Mucosa of stomach (tissue), 1 donor: Measurements from ENCODE around the gene MACROD2.
"Not testable (repeated sequence)": the region's sequence is repeated elsewhere in the genome, so short reads cannot be mapped to it uniquely, and the experiment has no call there.

ENCODE experiments used
- H3K27me3 ChIP-seq: one replicate; pipeline ENCODE4 v1.7.0; 2013; ENCODE audit warnings: mild to moderate bottlenecking, low read length; ENCODE audit not compliant: control insufficient read depth, insufficient read depth
- H3K36me3 ChIP-seq: one replicate; pipeline ENCODE4 v1.7.0; 2013; ENCODE audit warnings: low read length; ENCODE audit not compliant: control insufficient read depth, insufficient read depth
- H3K4me1 ChIP-seq: one replicate; pipeline ENCODE4 v1.7.0; 2013; ENCODE audit warnings: mild to moderate bottlenecking, low read length; ENCODE audit not compliant: control insufficient read depth, insufficient read depth
- H3K4me3 ChIP-seq: one replicate; pipeline ENCODE4 v1.7.0; 2013; ENCODE audit warnings: low read length
- H3K9ac ChIP-seq: one replicate; pipeline ENCODE4 v1.7.0; 2013; ENCODE audit warnings: mild to moderate bottlenecking, low read length, moderate library complexity
- H3K9me3 ChIP-seq: one replicate; pipeline ENCODE4 v1.7.0; 2013; ENCODE audit warnings: mild to moderate bottlenecking, low read length, moderate library complexity; ENCODE audit not compliant: control insufficient read depth
- donor health status: Pancreatic carcinoma.

Gene MACROD2

GRCh38 chr20:14963262-14963663 is 967.9 kb downstream of the MACROD2 start:
- Histone ChIP-seq H3K27me3 (no peaks in the 10 kb centered on the region), H3K4me1 (no peaks in the 10 kb centered on the region), H3K9ac (no peak overlapping the region), H3K4me3 (no peak overlapping the region), H3K9me3 (no peaks in the 10 kb centered on the region), H3K36me3 (no peaks in the 10 kb centered on the region)

- Histone ChIP-seq H3K9ac (no peak overlapping the region), H3K4me3 (no peak overlapping the region), H3K36me3 (no peaks in the 10 kb centered on the region), H3K4me1 (no peaks in the 10 kb centered on the region), H3K9me3 (no peaks in the 10 kb centered on the region), H3K27me3 (no peaks in the 10 kb centered on the region)
Measured at GRCh38 chr20:14966203-14966602, 970.9 kb downstream of the MACROD2 start.

DNA sequence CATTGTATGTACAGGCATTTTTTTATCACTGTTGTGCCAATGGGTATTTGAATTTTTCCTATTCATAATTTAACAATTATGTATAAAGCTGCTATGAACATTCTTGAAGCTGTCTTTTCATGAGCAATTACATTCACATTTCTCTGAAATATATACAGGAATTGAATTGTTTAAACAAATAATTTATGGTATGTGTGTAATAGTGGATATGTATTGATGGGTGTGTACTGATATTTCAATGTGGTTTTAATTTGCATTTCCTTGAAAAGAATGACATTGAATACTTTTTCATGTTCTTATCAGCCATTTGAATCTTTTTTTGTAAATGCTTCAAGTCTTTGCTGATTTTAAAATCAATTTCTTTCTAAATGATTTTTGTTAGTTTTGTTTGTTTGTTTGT is 971.5 kb downstream of the MACROD2 start:
- no peaks in the 10 kb centered on the region for H3K4me1 ChIP-seq
- no peak overlapping the region for H3K9ac ChIP-seq

DNA sequence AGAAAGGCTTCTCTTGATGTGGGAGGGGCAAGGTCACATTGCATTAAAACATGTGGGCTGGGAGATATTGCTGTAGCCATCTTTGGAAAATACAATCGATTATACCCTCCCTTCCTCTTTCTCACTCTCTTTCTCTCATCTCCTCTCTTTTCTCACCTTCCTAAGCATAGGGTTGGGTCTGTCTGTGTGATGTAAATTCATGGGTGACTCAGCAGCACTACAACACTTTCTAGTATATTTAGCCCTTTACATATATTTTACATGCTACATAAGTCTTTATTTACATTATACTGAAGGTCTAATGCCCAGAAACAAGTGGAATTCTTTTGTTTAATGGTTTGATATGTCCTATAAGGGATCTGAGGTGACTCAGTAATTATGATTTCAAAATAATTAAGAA is 976.9 kb downstream of the MACROD2 start:
- Histone ChIP-seq H3K36me3 (no peaks in the 10 kb centered on the region), H3K4me3 (no peak overlapping the region), H3K27me3 (no peaks in the 10 kb centered on the region), H3K9ac (no peak overlapping the region), H3K4me1 (no peaks in the 10 kb centered on the region), H3K9me3 (no peaks in the 10 kb centered on the region)

More for the DNA sequence above, 971.5 kb downstream of the MACROD2 start:
- Histone ChIP-seq H3K9me3 (no peaks in the 10 kb centered on the region), H3K4me3 (no peak overlapping the region), H3K27me3 (no peaks in the 10 kb centered on the region), H3K36me3 (no peaks in the 10 kb centered on the region)

DNA sequence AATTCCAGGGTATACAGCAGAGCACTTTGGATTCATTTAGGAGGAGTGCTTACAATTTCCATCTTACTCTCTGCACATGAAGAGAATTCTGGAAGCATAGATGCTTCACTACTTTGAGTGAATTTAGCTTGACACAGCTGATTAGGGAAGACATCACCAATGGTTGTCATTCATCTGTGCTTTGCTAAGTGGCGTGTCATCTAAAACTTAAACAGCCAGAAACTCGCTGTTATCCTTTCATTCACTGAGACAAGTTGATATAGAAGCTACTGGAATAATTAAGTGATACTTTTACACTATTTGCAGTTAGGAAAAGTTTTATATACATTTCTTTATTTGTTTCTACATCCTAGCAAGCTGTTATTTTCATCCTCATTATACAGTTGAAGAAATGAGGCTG is 977.4 kb downstream of the MACROD2 start:
- no peak overlapping the region for H3K4me3 ChIP-seq
- no peaks in the 10 kb centered on the region for H3K4me1 ChIP-seq
- no peaks in the 10 kb centered on the region for H3K36me3 ChIP-seq
- H3K9me3 ChIP-seq: no peaks in the 10 kb centered on the region
- no peaks in the 10 kb centered on the region for H3K27me3 ChIP-seq
- H3K9ac ChIP-seq: no peak overlapping the region

DNA sequence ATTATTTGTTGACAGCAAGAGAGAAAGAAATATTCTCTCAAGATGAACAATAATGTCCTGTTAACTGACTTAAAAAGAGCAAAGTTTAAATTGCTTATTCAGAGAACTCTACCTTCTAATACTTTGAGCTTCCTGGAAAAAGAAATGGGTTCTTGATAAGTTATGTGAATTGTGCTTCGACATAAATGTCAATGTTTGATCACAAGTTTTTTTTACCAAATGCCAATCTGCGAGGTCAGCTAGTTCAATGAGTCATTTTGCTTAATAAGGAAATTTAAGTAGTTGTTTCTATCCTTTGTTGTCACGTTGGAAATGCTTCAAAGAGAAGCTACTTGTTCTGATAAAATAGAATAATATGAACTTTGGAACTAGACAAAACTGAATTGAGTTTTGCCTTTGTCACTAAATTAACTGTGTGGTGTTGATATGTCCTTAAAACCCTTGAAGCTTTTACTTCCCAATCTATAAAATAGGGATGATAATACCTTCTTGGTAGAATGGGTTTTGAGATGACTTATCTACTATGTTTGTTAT is 984.2 kb downstream of the MACROD2 start:
- H3K4me3 ChIP-seq: no peak overlapping the region
- H3K9ac ChIP-seq: no peak overlapping the region
- no peaks in the 10 kb centered on the region for H3K9me3 ChIP-seq
- H3K27me3 ChIP-seq: no peaks in the 10 kb centered on the region
- no peaks in the 10 kb centered on the region for H3K36me3 ChIP-seq
- H3K4me1 ChIP-seq: peaks cover 4% of the 10 kb centered on the region

DNA sequence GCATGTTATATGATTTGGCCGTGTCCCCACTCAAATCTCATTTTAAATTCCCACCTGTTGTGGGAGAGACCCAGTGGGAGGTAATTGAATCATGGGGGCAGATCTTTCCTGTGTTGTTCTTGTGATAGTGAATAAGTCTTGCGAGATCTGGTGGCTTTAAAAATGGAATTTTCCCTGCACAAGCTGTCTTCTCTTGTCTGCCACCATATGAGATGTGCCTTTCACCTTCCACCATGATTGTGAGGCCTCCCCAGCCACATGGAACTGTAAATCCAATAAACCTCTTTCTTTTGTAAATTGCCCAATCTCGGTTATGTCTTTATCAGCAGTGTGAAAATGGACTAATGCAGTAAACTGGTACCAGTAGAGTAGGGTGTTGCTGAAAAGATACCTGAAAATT is 986.2 kb downstream of the MACROD2 start:
- not testable (repeated sequence) for H3K9ac ChIP-seq, H3K36me3 ChIP-seq, H3K4me3 ChIP-seq, H3K27me3 ChIP-seq, H3K9me3 ChIP-seq
- H3K4me1 ChIP-seq: peaks cover 14% of the 10 kb centered on the region

DNA sequence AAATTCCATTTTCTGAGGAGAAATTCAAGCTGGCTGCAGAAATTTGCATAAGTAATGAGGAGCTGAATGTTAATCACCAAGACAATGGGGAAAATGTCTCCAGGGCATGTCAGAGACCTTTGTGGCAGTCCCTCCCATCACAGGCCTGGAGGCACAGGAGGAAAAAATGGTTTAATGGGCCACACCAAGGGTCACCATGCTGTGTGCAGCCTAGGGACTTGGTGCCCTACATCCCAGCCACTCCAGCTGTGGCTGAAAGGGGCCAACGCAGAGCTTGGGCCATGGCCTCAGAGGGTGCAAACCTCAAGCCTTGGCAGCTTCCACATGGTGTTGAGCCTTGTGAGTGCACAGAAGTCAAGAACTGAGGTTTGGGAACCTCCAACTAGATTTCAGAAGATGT is 987.0 kb downstream of the MACROD2 start:
- not testable (repeated sequence) for H3K27me3 ChIP-seq, H3K9ac ChIP-seq, H3K36me3 ChIP-seq, H3K9me3 ChIP-seq, H3K4me3 ChIP-seq
- H3K4me1 ChIP-seq: peaks cover 14% of the 10 kb centered on the region

DNA sequence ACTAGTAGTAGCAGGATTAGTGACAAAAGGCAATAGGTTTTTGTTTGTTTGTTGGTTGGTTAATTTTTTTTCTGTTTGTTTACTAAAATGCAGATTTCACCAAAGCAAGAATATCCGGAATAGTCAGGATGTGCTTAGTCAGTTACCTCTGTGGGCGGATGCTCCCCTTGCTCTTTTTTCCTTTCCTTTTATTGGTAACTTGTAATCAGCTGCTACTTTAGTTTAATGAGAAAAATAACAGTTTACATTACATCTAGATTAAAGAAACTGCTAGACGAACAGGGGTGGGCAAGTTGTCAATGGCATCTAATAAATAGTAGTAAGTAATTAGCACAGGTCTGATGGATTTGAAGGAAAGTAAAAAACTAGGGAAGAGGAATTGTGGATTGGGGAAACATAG is 989.0 kb downstream of the MACROD2 start:
- Histone ChIP-seq H3K4me3 (no peak overlapping the region), H3K9me3 (no peaks in the 10 kb centered on the region), H3K9ac (no peak overlapping the region), H3K4me1 (peaks cover 14% of the 10 kb centered on the region), H3K36me3 (no peaks in the 10 kb centered on the region), H3K27me3 (no peaks in the 10 kb centered on the region)

- Histone ChIP-seq H3K27me3 (no peaks in the 10 kb centered on the region), H3K9me3 (no peaks in the 10 kb centered on the region)
Measured at GRCh38 chr20:14984768-14985622, 989.7 kb downstream of the MACROD2 start.

GRCh38 chr20:14986026-14986655 is 990.8 kb downstream of the MACROD2 start:
- Histone ChIP-seq H3K4me3 (no peak overlapping the region), H3K4me1 (peaks cover 14% of the 10 kb centered on the region), H3K9me3 (no peaks in the 10 kb centered on the region), H3K36me3 (no peaks in the 10 kb centered on the region), H3K9ac (no peak overlapping the region), H3K27me3 (no peaks in the 10 kb centered on the region)

More at GRCh38 chr20:14984768-14985622, 989.7 kb downstream of the MACROD2 start:
- Histone ChIP-seq H3K9ac (no peak overlapping the region), H3K4me3 (no peak overlapping the region), H3K4me1 (peaks cover 14% of the 10 kb centered on the region), H3K36me3 (no peaks in the 10 kb centered on the region)

DNA sequence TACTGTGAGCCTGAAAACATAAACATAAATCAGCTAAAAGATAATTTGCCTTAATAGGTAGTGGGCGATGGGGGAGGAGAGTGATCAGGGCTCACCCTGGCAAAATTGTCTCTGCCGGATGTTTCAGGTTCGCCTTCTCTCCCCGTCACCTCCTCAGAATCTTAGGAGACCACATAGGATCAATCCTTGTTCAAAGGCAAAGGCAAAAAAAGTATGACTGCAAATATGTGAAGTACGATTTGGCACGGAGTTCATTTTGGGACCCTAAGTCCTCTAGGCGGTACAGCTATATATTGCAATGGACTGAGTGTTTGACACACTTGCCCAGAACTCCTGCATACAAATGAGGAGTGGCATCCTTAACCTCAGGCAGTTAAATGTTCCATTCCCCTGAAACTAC is 991.3 kb downstream of the MACROD2 start:
- no peak overlapping the region for H3K9ac ChIP-seq
- peaks cover 14% of the 10 kb centered on the region for H3K4me1 ChIP-seq
- H3K4me3 ChIP-seq: no peak overlapping the region
- H3K9me3 ChIP-seq: no peaks in the 10 kb centered on the region
- H3K27me3 ChIP-seq: no peaks in the 10 kb centered on the region
- no peaks in the 10 kb centered on the region for H3K36me3 ChIP-seq
